ENCODE measurements around the gene TH.

Gene TH

DNA sequence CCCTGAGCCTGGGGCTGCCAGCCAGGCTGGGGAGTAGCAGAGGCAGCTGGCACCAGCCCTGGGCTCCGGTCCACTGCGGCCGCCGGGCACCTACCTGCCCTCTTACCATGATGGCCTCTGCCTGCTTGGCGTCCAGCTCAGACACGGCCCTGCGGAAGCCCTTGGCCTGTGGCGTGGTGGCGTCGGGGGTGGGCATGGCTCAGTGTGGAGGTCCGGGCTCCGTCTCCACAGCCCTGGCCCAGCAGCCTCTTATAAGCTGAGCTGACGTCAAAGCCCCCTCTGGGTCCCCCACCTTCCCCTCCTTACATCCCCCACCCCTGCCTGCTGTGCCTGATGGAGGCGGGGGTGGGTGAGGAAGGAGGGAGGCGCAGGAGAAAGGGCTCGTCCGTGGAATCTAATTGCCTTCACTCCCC, at the start of gene TH:
Gene TH, minus strand, starts transcription at position 225 of the 413 bp plus-strand sequence. Its CDS starts 29 bp downstream, at position 196.
- DNase-seq = no peak

DNA sequence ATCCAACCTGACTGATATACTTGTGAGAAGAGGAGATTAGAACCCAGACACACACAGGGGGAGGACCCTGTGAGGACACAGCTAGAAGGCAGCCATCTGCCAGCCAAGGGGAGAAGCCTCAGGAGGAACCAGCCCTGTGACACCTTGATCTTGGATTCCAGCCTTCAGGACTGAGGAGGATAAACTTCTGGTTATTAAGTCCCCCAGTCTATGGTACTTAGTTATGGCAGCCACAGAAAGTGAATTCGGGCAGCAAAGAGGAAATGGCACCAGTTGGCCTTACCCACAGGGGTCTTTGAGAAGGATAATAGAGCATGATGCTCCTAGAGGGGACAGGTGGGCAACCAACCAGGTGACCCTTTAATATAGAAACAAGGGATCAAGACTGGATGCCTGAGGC, 49.4 kb upstream of the TH start:
- DNase-seq = no peak

DNA sequence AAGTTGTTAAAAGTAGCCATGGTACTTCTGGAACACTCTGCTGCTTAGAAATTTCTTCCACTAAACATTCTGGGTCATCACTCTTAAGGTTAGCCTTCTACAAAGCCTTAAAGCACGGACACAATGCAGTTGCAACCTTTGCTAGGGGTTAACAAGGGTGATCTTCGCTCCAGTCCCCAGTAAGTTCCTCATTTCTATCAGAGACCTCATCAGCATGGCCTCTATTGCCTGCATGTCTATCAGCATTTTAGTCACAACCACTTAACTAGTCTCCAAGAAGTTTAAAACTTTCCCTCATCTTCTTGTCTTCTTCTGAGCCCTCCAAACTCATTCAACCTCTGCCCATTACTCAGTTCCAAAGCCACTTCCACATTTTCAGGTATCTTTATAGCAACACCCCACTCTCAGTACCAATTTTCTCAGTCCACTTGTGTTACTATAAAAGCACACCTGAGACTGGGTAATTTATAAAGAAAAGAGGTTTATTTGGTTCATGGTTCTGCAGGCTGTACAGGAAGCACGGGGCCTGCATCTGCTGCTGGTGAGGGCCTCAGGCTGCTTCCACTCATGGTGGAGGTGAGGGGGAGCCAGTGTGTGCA, 48.7 kb upstream of the TH start:
- peak in 1 of 51 donors; percentile 3 for DNase-seq

DNA sequence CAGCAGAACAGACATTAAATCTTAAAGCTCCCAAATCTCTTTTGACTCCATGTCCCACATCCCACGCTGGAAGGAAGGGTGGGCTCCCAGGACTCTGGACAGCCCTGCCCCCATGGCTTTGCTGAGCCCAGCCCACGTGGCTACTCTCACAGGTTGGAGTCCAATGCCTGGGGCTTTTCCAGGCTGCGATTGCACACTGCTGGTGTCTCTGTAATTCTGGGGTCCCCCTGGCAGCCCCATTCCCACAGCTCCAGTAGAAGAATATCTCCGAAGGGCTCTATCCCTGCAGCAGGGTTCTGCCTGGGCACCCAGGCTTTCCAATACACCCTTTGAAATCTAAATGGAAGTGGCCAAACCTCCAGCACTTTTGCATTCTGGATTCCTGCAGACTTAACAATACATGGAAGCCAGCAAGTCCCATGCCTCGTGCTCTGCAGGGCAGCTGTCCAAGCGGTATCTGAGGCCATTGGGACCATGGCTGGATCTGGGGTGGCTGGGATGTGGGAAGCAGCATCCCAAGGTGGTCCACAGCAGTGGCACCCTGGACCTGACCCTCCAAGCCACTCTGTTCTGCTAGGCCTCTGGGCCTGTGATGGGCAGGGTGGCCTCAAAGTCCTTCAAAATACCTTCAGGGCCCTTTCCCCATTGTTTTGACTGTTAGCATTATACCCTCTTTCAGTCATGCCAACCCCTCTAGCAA, 47.9 kb upstream of the TH start:
- no peak for DNase-seq

DNA sequence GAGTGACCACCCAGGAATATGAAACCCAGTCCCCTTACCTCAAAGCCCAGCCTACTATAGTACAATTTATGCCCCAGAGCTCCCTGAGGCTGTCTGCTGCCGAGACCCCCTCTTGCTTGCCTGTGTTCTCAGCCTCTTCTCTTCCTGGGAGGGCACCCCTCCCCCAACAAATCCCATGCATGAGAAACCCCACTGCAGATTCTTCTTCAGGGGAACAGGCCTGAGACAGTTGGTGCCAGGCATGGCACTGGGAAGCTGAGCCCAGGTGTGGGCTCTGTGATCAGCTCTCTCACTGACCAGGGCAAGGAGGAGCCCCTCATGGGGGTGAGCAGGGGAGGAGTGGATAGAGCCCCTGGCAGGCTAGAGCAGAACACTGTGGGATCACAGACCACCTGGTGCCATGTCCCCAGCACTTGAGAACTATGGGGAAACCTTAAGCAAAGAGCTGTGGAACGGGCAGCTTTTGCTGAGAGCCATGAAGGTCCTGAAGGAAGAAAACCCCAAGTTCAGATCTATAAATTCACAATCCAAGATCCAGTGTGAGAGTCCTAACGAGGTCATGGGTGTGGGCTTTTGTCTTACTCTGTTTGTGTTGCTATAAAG, 46.5 kb upstream of the TH start:
- no peak for DNase-seq

DNA sequence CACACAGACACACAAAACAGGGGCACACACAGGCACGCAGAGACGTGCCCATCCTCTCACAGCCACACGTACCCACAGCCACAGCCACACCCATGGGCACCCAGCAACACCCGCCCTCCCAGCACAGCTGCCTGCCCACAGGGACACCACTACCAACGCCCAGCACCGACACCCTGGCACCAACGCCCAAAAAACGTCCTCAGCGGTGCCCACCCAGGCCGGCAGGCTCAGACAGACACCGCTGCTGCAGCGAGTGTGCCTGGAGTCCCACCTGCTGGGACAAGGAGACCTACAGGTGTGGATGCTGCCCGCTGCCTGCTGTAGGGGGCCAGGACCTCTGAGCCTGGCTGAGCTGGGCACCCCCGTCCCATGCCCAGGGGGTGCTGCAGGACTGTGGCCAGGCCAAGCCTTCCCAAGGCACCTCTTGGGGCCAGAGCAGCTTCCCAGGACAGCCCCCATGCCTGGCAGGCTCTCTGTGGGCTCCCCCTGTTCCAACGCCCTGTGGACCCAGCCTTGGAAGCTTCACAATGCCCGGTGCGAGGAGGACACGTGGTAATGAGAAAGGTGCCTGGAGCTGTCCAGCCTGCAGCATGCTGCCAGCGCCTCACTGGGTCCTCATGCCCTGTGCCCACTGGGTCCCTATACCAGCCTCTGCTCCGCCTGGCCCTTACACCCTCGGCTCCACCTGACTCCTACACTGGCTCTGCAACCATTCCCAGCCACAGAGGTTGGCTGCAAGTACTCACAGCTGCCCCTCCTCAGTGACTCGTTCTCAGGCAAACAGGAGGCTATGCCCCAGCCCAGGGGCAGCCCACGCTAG, 45.8 kb upstream of the TH start:
- no peak for DNase-seq

DNA sequence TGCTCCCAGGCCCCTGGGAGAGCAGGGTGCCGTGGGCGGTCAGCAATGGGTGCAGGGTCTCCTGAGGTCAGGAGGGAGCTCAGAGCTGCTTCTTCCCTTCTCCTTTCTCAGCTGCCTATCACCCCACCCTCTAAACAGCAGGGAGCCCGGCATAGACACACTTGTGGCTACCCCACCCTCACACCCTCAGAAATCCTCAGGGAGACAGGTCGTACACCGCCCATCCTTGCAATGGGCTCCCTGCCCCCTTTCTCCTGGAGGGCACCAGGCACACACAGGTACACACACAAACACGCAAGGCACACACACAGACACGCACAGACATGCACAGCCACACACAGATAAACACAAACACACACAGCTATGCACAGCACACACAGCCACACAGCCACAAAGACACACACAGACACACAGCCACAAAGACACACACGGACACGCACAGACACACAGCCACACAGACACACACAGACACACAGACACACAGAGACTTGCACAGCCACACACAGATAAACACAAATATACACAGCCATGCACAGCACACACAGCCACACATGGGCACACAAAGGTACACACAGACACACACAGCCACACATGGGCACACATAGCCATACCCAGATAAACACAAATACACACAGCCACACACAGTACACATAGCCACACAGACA, 44.9 kb upstream of the TH start:
- DNase-seq = no peak

DNA sequence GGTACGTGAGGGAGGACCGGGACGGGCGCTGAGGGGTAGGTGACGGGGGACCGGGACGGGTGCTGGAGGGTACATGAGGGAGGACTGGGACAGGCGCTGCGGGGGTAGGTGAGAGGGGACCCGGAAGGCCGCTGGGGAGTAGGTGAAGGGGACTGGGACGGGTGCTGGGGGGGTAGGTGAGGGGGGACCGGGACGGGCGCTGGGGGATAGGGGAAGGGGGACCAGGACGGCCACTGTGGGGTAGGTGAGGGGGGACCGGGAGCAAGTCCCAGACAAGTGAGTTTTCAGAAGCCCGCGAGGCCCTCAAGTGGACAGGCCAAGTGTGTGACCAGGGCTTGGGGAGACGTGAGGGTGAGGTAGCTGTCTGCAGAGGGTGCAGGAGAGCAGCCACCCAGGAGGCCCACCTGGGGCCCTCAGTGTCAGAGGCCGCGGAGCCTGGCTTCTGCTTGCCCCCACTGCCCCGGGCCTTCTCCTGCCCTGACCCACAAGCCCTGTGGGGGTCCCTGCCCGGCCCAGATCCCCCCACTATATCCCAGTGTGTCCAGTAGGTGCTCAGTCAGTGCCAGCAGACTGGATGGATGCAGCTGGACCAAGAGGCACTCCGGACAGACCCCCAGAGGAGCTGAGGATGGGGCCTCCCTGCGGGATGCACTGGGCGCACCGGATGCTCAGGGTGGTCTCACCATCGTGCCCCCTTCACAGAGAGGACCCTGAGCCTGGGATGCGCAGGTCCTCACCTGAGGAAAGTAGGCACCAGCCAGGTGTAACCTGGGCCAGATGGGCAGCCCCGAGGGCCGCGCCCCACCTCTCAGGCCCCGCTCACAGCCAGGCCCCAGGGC, 44.2 kb upstream of the TH start:
- DNase-seq = no peak

DNA sequence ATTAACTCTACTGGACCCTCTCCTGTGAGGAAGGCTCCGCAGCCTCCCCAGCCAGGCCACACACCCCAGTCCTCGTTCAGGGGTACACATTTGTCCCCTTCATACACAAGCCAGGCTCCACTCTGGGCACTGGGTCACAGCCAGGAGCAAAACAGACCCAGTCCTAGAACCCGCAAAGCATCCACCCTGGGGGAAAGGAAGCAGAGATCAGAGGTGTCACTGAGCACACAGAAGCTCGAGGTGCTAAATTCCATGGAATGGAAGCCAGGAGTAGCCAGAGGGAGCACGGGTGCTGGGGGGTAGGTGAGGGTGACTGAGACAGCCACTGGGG, 43.6 kb upstream of the TH start:
- DNase-seq = no peak

DNA sequence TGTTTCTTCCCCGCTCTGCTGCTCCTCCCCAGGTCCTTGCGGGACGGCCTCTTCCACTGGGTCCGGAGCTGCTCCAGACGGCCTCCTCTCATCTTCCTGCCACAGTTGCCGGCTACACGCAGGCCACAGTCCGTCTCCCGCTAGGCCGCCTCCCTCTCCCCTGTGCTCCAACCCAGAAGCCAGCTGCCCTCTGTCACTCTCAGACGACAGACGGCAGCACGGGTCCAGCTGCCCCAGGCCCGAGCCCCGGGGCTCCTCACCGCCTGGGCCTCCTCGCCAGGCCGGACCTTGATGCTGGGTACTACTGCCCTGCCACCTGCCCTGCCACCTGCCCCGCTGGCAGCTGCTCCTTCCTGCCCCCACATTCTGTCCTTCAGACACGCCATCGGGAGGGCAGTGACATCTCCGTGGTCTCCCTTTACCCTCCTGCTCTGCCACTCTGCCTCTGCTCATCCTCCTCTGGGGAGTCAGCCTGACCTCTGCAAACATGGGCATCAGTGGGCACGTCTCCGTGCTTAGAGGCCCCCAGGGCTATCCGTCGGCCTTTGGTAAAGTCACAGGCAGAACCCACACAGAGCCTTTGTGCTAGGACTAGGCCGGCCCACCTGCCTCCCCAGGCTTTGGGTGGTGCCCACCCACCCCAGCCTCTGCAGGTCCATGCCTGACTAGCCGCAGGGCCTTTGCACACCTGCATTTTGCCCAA, 43.1 kb upstream of the TH start:
- DNase-seq = no peak

DNA sequence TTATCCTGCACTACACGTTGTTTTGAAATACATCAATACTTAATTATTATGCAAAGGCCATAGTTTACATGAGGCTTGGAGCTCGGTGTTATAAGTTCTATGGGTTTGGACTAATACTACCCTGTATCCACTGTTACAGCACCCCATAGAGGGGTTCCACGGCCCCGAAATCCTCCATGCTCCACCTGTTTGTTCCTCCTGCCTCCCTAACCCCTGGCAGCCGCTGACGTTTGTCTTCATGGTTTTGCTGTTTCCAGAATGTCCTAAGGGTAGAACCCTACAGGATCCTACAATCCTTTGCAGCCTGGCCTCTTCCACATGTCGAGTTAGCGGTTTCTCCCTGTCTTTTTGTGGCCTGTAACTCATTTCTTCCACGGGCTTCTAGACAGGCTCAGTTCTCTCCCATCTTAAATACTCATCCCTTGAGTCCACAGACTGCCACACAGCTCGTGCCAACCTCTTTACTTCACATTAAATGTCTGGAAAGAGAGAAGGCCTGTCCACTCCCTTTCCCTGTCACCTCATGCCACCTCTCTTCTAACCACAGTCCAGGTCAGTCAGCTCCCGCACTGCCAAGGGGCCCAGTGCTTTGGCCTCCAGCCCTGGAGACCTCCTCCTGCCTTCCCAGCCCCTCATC, 42.4 kb upstream of the TH start:
- DNase-seq = no peak

DNA sequence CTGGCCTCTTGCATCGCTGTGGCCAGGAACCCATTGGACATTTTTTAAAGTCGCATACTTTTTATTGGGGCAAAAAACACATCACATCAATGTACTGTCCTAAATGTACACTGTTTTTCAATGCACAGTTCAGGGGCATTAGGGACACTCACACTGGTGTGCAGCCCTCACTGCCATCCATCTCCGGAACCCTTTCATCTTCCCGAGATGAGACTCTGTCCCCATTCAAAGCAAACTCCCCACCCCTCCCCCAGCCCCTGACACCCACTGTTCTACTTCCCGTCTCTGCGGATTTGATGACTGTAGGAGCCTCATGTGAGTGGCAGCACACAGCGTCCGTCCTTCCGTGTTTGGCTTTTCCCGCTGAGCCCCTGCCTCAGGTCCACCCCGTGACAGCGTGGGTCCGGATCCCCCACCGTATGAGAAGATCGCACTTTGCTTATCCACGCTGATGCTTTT, 41.8 kb upstream of the TH start:
- DNase-seq = no peak

DNA sequence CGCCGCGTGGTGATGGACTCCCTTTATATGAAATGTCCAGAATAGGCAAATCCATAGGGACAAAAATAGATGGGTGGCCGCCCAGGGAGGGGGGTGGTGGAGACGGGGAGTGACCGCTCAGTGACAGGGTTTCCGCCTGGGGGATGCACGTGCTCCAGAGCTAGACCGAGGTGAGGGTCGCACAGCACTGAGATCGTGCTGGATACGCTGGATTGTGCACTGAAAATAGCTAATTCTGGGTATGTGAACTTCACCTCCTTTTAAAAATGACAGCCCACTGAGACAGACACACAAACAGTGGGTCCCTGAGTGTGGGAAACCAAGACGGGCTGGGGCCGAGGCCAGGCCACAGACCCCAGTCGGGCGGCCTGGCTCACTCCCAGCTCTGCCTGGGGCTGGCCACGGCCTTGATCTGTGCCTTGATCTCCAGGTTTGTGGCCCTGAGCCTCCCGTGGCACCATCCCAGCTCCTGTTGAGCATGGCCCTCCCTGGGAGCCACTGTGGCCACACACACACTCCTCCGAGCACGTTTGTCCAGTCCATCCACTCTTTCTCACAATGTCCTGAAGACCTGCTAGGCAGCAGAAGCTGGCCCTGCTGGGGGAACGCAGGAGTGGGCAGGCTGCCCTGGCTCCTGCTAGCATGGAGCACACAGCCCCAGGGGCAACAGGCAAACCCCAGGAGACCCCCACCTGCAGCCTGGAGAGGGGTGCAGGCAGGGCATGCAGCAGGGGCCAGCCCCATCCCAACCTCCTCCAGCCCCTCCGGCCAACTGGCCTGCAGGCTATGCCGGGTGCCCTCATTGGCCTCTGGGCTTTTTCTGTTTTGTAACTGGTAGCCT, 41.0 kb upstream of the TH start:
- DNase-seq = no peak

DNA sequence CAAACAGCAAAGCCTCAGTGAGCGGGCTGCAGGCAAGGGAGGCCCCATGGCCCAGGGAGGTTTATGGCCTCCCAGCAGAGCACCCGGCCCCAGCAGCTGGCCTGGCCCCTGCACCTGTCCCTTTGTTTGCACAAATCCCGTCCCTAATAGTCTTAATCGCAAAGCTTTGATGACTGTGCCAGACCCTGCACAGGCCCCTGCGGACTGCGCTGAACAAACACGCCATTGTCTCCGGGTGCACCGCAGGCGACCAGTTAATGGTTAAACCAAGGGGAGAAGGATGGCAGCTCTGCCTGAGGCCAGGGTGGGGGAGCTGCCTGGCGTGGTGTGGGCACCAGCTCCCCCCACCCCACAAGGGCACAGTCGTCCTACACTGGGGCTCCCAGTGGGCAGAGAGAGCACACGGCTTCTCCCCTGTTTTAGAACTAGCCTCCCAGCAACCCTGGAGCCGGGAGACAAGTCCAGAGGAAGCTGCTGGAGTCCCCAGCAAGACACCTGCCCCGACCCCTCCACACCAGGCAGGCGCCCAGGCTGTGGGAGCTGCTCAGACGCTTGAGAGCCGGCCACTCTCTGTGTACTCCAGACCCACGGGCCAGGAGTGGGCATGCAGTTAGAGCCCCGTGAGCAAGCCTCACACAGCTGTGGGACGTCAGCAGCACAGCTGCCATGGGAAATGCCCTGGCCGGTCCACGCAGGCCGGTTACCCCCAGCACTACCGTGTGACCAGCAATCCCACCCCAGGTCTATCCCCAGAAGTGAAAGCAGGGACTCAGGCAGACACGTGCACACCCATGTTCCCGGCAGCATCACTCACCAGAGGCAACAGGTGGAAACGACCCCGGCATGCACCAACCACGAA, 39.7 kb upstream of the TH start:
- DNase-seq = no peak

DNA sequence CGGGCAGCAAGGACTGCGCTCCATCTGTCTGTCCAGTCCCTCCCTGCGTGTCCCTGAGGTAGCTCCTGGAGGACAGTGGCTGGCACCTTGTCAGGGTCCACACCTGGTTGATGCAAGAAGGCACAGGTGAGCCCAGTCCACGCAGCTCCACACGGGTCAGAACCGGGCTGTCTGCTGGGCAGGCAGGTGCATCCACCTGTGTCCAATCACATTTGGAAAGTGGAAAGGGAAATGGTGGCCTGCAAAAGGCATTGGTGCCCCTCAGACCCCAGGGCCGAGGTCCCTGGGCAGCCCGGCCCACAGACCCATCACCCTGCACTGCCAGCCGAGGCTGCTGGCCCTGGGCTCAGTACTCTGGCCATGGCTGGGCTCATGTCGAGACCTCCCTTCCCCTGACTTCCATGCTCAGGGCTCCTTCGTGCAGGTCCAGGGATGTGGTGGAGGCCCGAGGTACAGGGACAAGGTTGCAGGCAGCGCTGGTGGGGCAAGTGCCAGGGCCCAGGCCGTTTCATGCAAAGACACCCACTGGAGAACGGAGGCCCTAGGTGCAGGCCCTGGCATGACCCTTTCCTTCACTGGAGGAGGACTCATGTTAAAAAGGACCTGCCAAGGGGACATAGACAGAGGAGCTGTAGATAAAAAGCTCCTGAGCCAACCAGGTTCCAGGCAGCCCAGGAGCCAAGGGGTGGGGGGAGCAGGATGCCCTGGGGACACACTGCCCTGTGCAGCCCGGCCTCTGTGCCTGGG, 38.9 kb upstream of the TH start:
- no peak for DNase-seq

DNA sequence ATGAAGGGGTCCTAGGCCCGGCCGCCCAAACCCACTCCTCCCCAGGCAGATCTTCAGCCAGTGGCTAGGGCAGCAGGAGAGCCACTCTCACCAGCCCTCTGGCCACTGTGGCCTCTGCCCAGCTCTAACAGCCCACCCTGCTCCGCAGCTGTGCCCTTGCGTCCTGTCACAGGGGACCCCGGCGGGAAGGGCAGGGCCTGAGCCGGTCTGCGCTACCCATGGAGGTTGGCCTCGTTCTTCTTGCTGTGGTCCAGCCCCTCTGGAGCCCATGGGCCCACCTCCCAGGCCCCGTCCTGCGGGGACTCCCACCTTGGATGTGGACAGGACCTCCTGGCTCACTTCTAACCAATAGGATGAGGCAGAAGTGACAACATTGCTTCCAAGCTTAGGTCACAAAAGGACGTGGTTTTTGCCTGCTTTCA, 38.3 kb upstream of the TH start:
- no peak for DNase-seq

DNA sequence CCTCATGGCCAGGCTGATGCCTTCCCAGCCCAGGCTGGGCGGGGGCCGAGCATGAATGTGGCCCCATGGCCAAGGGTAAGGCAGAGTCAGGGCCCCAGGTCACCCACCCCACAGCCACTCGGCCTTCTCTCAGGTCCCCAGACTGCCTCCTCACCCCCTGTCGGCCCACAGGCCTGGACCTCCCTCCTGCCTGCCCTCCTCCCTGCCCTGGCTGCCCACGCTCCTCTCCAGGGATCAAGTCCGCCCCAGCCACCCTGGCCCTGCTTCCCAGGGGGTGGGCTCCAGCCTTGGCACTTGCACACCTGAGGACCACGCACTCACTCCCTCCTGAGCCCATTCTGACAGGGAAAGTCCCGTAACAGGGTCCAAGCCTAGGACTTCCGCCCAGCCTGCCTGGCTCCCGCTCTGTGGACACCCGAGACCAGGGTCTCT, 37.8 kb upstream of the TH start:
- no peak for DNase-seq
